HG02852 (cell line): ENCODE results near the gene RUSC1.

Experiments used
- ATAC-seq: cut with Tn5 transposase; IDR thresholded peaks from one replicate; pipeline ENCODE4 v1.9.1; 2021; ENCODE audit warnings: mild to moderate bottlenecking, moderate library complexity; ENCODE audit not compliant: unreplicated experiment

The RUSC1 gene

GRCh38 chr1:155295183-155295941 lies 25.3 kb upstream of the RUSC1 start:
- no peak for ATAC-seq

GRCh38 chr1:155295942-155296267 lies 24.8 kb upstream of the RUSC1 start:
- no peak for ATAC-seq

- no peak for ATAC-seq
These were observed 24.0 kb upstream of the RUSC1 start for GRCh38 chr1:155296661-155297060.

- no peak for ATAC-seq
These were observed 23.3 kb upstream of the RUSC1 start for GRCh38 chr1:155297384-155297783.

- ATAC-seq, result no peak
These were observed 20.7 kb upstream of the RUSC1 start for GRCh38 chr1:155300024-155300423.

GRCh38 chr1:155300553-155301329 lies 20.0 kb upstream of the RUSC1 start:
- ATAC-seq, result no peak

- ATAC-seq, result no peak
These were observed 19.3 kb upstream of the RUSC1 start, which contains the start of gene PKLR for GRCh38 chr1:155301342-155301841. PKLR (minus strand) TSS chr1:155301438; CDS start chr1:155301395, 43 bp downstream.

GRCh38 chr1:155304558-155305063 lies 16.1 kb upstream of the RUSC1 start:
- ATAC-seq, result no peak

GRCh38 chr1:155305881-155306391 lies 14.8 kb upstream of the RUSC1 start:
- no peak for ATAC-seq

GRCh38 chr1:155307247-155307740 lies 13.4 kb upstream of the RUSC1 start:
- ATAC-seq, result no peak

GRCh38 chr1:155308493-155309422 lies 11.9 kb upstream of the RUSC1 start, which contains the start of gene FDPS:
FDPS (plus strand) TSS chr1:155308866; CDS start chr1:155309790, 924 bp downstream.
- peak; percentile 94 for ATAC-seq

- ATAC-seq, result no peak
These were observed 11.2 kb upstream of the RUSC1 start for GRCh38 chr1:155309423-155310021.

GRCh38 chr1:155313261-155313660 lies 7.4 kb upstream of the RUSC1 start:
- ATAC-seq, result no peak

- no peak for ATAC-seq
These were observed 3.8 kb upstream of the RUSC1 start for GRCh38 chr1:155316922-155317321.

GRCh38 chr1:155318082-155318481 lies 2.6 kb upstream of the RUSC1 start:
- no peak for ATAC-seq

GRCh38 chr1:155319536-155319935 lies 1.2 kb upstream of the RUSC1 start:
- ATAC-seq, result no peak

GRCh38 chr1:155320252-155320651 lies 442 bp upstream of the RUSC1 start:
- ATAC-seq, result no peak

GRCh38 chr1:155321639-155322503 lies 1.2 kb downstream of the RUSC1 start:
- no peak for ATAC-seq

- no peak for ATAC-seq
These were observed 1.9 kb downstream of the RUSC1 start for GRCh38 chr1:155322571-155322952.
